OCI-LY3 (cell line): Measurements from ENCODE around the gene CTH.

Source experiments
- EZH2phosphoT487 ChIP-seq: fragments of 200-600 bp; shearing (Covaris generic); IDR thresholded peaks from 2 replicates; pipeline ENCODE4 v1.6.1; 2018; ENCODE audit warnings: antibody characterized with exemption, mixed run types, low read depth
- TF ChIP-seq, protein P1 (sequence below): fragments of 200-600, 300-600 bp; sonication (generic); IDR thresholded peaks from 2 replicates; pipeline ENCODE4 v1.5.1; 2014; ENCODE audit warnings: antibody characterized with exemption, low read length, low read depth

DNA sequence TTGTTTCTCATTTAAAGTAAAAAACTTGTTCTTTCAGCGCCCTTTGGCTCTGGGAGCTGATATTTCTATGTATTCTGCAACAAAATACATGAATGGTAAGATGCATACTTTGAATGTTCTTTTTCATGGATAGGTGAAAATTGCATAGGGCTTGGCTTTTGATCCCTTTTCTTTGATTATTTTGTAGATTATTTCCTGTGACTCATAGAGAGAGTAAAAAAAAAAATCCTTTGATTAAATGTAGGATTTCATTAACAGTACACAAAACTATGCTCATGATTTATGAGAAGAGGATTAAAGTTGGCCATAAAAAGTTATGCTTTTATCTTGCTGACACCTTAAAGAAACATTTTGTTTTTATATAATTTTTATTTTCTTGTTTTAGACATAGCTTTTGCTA, 18.7 kb downstream of the CTH start:
- TF ChIP-seq, protein P1, sequence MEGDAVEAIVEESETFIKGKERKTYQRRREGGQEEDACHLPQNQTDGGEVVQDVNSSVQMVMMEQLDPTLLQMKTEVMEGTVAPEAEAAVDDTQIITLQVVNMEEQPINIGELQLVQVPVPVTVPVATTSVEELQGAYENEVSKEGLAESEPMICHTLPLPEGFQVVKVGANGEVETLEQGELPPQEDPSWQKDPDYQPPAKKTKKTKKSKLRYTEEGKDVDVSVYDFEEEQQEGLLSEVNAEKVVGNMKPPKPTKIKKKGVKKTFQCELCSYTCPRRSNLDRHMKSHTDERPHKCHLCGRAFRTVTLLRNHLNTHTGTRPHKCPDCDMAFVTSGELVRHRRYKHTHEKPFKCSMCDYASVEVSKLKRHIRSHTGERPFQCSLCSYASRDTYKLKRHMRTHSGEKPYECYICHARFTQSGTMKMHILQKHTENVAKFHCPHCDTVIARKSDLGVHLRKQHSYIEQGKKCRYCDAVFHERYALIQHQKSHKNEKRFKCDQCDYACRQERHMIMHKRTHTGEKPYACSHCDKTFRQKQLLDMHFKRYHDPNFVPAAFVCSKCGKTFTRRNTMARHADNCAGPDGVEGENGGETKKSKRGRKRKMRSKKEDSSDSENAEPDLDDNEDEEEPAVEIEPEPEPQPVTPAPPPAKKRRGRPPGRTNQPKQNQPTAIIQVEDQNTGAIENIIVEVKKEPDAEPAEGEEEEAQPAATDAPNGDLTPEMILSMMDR = no peak
- no peak for TF ChIP-seq EZH2phosphoT487
